Activated CD8-positive, alpha-beta T cell treated with anti-CD3 and anti-CD28 coated beads for 36 hours (primary cell): Measurements from ENCODE around the gene TAS1R2. TPM values are rescaled to one million over a fixed set of nuclear protein-coding genes. Genes with fewer than 3 reads are reported as not detected.
"Not testable (repeated sequence)": the region's sequence is repeated elsewhere in the genome, so short reads cannot be mapped to it uniquely, and the experiment has no call there.

Experiments used
- ATAC-seq: fragments of 200-7000 bp; cut with Tn5 transposase; one replicate; pipeline ENCODE4 v1.10.0; 2021; ENCODE audit warnings: mild to moderate bottlenecking, moderate library complexity
- CTCF ChIA-PET: fragments of 350-600 bp; sonication (Branson Sonifier 250); formaldehyde crosslinking; loops from one replicate; lab custom pipeline; 2021; ENCODE audit warnings: antibody characterized with exemption; lab: Charles Lee
- POLR2A ChIA-PET: fragments of 350-600 bp; sonication (Branson Sonifier 250); formaldehyde crosslinking; loops from one replicate; lab custom pipeline; 2021; ENCODE audit warnings: antibody characterized with exemption; lab: Charles Lee
- DNase-seq: peaks from one replicate; pipeline ENCODE4 v3.0.0-alpha.2; 2020
- H3K27ac Mint-ChIP-seq: one replicate; pipeline ENCODE4 v1.8.0; 2021; ENCODE audit warnings: mild to moderate bottlenecking, mixed read lengths
- H3K27me3 Mint-ChIP-seq: one replicate; pipeline ENCODE4 v1.8.0; 2021; ENCODE audit warnings: mixed read lengths
- H3K36me3 Mint-ChIP-seq: one replicate; pipeline ENCODE4 v1.8.0; 2021; ENCODE audit warnings: low read depth, mixed read lengths
- H3K4me1 Mint-ChIP-seq: one replicate; pipeline ENCODE4 v1.8.0; 2021; ENCODE audit warnings: low read depth, mixed read lengths
- H3K4me3 Mint-ChIP-seq: one replicate; pipeline ENCODE4 v1.8.0; 2021; ENCODE audit warnings: mild to moderate bottlenecking, moderate library complexity, mixed read lengths
- H3K9me3 Mint-ChIP-seq: one replicate; pipeline ENCODE4 v1.8.0; 2021; ENCODE audit warnings: mixed read lengths
- intact Hi-C: fragments of 100-400 bp; cut with micrococcal nuclease; formaldehyde crosslinking; loops from one replicate; pipeline ENCODE4 v1.10.0; 2022
- total RNA-seq, 2 experiments: library from RNA; stranded (reverse); gene quantifications; one replicate each; pipeline ENCODE4 v1.2.3, GENCODE V29; 2021
- TF ChIP-seq, protein P1 (sequence below): fragments of 200-600 bp; IDR thresholded peaks from one replicate; pipeline ENCODE4 v1.8.0; 2022; ENCODE audit warnings: antibody characterized with exemption, mild to moderate bottlenecking

The TAS1R2 gene
- total RNA-seq, 2 experiments from 2014 or later = not detected

DNA sequence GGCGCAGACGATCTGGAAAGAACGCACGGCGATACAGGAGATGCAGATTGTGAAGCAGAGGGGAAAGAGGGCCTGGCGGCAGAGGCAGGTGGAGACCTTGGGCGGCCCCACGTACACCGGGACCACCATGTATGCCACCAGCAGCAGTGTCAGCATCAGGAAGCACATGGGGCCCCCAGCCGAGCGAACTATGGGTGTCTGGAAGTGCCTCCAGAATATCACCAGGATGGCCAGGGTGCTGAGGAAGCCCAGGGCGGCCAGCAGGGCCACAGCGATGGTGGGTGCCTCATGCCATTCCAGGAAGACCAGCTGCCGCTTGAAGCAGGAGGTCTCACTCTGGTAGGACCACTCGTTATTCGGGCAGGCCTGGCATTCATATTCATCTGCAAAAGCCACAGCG is 19.3 kb downstream of the TAS1R2 start:
- ATAC-seq = no peak
- Mint-ChIP-seq H3K4me1 (no peaks in the 10 kb centered on the region), H3K36me3 (no peaks in the 10 kb centered on the region), H3K4me3 (no peak overlapping the region), H3K27me3 (peaks cover 4% of the 10 kb centered on the region), H3K27ac (no peak overlapping the region), H3K9me3 (no peaks in the 10 kb centered on the region)
- DNase-seq = no peak
- intact Hi-C loops = no loop called here
- CTCF ChIA-PET = interaction anchor here (1.4 kb wide), 1 partner anchor 19 kb away, joined by 4 read pairs; no protein-coding TSS in a partner anchor
- TF ChIP-seq, protein P1, sequence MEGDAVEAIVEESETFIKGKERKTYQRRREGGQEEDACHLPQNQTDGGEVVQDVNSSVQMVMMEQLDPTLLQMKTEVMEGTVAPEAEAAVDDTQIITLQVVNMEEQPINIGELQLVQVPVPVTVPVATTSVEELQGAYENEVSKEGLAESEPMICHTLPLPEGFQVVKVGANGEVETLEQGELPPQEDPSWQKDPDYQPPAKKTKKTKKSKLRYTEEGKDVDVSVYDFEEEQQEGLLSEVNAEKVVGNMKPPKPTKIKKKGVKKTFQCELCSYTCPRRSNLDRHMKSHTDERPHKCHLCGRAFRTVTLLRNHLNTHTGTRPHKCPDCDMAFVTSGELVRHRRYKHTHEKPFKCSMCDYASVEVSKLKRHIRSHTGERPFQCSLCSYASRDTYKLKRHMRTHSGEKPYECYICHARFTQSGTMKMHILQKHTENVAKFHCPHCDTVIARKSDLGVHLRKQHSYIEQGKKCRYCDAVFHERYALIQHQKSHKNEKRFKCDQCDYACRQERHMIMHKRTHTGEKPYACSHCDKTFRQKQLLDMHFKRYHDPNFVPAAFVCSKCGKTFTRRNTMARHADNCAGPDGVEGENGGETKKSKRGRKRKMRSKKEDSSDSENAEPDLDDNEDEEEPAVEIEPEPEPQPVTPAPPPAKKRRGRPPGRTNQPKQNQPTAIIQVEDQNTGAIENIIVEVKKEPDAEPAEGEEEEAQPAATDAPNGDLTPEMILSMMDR = no peak
- POLR2A ChIA-PET = no interaction called here

DNA sequence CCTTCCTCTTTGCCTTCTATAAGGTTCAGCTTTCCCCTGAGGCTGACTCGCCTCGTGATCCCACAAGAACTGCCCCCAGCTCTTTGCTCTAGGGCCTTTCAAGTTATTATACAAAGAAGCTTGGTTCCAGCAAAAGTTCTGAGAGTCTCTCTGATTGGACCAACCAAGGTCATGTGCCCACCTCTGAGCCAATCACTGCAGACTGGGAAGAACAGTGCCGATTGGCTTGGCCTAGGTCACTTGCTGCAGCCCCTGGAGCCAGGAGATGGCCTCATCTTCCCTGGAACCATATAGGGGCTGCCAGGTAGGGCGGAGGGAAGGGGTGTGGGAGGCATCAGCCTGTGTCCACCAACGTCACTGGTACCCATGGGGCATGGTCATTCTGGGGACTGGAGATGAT is 22.8 kb downstream of the TAS1R2 start:
- peaks cover 3% of the 10 kb centered on the region for H3K27me3 Mint-ChIP-seq
- no peak overlapping the region for H3K27ac Mint-ChIP-seq
- H3K9me3 Mint-ChIP-seq = no peaks in the 10 kb centered on the region
- ChIA-PET POLR2A (no interaction called here), CTCF (interaction anchor here (1.5 to 2.1 kb wide), 2 partner anchors 16 to 39 kb away, joined by 6 to 7 read pairs; no protein-coding TSS in a partner anchor)
- H3K36me3 Mint-ChIP-seq = no peaks in the 10 kb centered on the region
- no peaks in the 10 kb centered on the region for H3K4me1 Mint-ChIP-seq
- intact Hi-C loops = no loop called here
- no peak overlapping the region for H3K4me3 Mint-ChIP-seq
- DNase-seq (no peak), ATAC-seq (no peak)
- TF ChIP-seq, protein P1 = no peak

DNA sequence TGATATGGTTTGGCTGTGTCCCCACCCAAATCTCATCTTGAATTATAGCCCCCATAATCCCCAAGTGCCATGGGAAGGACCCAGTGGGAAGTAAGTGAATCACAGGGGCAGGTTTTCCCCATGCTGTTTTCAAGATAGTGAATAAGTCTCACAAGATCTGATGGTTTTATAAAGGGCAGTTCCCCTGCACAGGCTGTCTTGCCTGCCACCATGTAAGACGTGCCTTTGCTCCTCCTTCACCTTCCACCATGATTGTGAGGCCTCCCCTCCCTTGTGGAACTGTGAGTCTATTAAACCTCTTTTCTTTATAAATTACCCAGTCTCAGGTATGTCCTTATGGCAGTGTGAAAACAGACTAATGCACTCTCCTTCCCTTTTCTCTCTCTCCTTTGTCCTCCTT is 27.1 kb downstream of the TAS1R2 start:
- DNase-seq, H3K4me3 Mint-ChIP-seq, H3K27ac Mint-ChIP-seq, intact Hi-C loops, H3K27me3 Mint-ChIP-seq, H3K9me3 Mint-ChIP-seq, H3K36me3 Mint-ChIP-seq, POLR2A ChIA-PET, ATAC-seq, H3K4me1 Mint-ChIP-seq, CTCF ChIA-PET: not testable (repeated sequence)

DNA sequence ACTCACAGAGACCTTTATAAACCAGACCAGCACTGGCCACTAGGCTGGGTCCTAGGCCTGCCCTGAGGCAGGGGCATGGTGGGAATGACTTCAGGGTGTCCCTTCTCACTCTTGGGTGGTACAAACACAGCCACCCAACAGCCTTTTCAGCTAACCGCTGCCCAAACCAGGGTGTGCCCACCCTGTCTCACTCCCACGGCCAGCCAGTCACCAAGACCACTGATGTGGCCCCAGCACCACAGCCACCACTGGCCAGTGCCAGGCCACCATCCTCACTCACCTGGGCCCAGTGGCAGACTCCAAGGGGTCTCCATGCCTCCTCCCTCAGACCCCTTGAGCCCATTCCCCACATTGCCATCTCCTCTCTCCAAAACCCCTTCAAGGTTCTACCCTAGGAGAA is 27.8 kb downstream of the TAS1R2 start:
- peaks cover 3% of the 10 kb centered on the region for H3K27me3 Mint-ChIP-seq
- ATAC-seq (no peak), DNase-seq (no peak)
- no peaks in the 10 kb centered on the region for H3K36me3 Mint-ChIP-seq
- intact Hi-C loops = no loop called here
- H3K27ac Mint-ChIP-seq = no peak overlapping the region
- H3K4me1 Mint-ChIP-seq = no peaks in the 10 kb centered on the region
- CTCF ChIA-PET = no interaction called here
- POLR2A ChIA-PET = no interaction called here
- no peak overlapping the region for H3K4me3 Mint-ChIP-seq
- TF ChIP-seq, protein P1 = no peak
- H3K9me3 Mint-ChIP-seq = peaks cover 4% of the 10 kb centered on the region

DNA sequence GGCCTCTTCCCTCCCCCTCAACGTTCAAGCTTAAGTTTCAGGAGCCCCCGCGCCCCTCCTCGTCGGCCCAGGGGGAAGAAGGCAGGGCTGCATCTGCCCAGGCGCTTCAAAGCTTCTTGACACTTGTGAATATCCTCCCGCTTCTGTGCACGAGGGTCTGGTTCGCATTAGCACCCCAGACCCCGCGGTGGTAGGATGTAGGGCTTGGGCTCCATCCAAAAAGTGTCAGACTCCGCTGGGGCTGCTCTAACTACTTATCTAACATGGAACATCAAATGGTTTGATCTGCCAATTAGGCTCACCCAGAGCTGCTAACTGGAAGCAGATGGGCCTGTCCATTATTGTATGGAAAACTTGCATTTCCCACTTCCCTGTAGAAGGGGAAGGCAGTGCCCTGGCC is 28.9 kb downstream of the TAS1R2 start:
- Mint-ChIP-seq H3K4me3 (no peak overlapping the region), H3K27ac (no peak overlapping the region), H3K36me3 (no peaks in the 10 kb centered on the region), H3K4me1 (no peaks in the 10 kb centered on the region), H3K27me3 (peaks cover 1% of the 10 kb centered on the region), H3K9me3 (peaks cover 4% of the 10 kb centered on the region)
- ChIA-PET CTCF (no interaction called here), POLR2A (no interaction called here)
- intact Hi-C loops = no loop called here
- TF ChIP-seq, protein P1 = no peak
- ATAC-seq (no peak), DNase-seq (no peak)
